ENCODE results near the gene NRCAM.
A peak's percentile ranks its signal among the peaks of the same experiment; 100 is the strongest.

NRCAM gene

DNA sequence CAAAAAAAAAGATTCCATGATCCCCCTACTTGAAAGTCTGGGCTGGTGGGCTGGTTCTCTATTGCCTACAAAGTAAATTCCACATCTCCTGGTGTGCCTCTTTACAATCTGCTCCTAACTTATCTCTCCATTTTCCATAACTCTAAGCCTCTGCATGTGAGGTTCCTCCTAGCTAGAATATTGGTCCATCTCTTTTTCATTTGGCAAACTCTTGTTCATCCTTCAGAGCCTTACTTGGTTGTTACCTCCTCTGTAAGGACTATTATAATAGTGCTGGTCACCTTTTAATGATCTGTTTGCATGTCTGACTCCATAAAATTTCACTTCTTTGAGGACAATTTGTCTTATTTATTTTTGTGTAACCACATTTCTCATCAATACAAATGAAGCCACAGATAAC, 1.6 kb upstream of the NRCAM start:
- no peak for DNase-seq

DNA sequence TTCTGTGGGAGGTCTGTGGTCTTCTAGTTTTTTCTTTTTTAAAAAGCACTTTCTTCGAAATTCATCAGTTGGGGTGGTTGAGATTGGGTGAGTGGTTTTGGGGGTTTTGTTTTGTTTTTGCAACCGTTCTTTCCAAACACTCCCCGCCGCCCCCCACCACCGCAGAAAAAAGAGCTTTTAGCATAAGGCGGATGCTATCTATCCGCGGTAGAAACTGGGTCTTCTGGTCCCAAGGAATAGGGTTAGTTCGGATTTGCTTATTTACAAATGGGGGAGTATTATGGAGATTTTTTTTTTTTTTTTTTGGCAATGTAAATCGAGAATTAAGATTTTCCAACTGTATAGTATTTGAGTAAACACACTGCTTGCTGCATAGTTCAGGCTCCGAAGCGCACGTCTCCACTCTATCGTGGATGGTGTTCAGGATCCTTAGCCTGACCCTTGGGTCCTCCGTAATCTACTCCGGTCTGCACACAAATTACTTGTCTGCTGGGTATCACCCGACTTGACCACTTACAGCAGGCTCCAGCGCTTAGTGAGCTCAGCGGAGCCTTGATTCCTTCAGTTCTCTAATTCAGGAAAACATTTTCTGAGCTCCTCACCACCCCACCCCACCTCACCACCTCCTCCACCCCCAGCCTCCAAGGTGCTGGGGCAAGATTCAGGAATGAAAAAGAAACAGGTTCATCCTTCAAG, 757 bp upstream of the NRCAM start:
- DNase-seq, result no peak

DNA sequence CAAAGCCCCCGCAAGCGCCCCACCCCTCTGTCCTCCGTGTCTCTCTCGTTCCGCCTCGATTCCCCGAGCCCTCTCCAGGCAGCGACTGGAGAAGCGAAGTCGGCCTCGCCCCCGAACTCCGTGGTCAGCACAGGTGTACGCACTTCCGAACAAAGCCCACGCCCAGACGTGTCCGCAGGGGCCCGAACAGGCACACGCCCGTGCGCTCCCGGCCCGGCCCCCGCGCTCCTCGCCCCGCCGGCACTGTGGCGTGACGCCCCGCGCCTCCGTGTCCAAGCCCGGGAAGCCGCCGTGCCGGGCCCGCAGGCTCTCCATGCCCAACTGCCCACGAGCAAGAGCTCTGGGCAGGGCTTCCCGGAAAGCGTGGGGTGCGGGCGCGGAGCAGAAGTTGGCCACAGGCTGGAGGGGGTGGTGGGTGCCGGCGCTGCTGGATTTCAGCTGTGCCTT, 662 bp downstream of the NRCAM start:
- peak; percentile 15 for DNase-seq

DNA sequence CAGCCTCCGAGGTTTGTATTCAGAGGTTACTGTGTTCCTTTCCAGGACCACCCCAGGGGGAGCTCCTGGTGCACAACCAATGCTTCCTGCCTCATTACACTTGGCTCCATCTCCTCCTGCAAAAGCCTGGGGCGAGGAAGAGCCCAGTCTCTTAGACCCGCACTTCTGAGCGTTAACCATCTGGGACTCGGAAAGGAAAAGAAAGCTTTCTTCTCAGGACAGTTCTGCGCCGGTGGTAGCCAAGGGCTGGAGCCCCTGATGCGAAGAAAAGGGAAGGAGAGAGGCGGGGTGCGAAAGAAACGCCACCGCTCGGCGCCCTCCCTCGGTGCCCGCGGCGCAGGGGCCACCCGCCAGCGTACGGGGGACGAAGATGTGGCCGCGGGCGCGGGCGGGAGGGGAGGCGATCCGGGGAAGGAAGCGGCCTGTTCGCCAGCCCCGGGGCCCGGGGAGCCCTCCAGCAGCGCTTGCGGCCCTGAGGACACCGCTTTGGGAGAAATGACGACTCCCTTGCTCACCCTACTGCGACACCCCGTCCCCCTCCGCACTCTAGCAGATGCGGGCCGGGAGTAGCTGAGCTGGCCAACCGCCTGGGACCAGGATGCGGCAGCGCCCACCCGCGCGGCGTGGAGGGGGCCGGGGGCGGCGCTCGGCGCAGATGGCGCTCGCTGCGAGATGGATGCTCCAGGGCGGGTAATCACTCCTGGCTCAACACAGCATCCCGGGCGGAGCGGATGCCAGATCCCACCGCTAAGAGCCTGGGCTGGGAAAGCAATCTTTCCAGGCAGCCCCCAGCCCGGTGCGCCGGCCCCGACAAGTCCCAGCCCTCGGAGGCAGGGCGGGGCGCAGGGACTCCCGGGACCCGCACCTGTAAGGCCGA, 1.3 kb downstream of the NRCAM start:
- peak; percentile 24 for DNase-seq

DNA sequence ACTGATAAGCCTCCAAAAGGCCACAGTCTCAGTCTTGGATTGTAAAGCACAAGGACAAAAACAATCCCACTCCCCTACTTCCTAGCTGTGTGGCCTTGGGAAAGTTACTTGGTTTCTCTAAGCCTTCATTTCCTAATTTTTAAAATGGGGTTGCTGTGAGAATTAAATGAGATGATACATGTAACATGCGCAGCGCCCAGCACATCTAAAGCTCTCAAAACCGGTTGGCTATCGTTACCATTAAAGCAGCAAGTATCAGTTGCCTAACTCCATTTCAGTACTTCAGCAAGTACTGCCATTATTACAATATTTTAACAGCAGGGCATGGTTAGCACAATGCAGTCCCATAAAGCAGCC, 1.9 kb downstream of the NRCAM start:
- no peak for DNase-seq

DNA sequence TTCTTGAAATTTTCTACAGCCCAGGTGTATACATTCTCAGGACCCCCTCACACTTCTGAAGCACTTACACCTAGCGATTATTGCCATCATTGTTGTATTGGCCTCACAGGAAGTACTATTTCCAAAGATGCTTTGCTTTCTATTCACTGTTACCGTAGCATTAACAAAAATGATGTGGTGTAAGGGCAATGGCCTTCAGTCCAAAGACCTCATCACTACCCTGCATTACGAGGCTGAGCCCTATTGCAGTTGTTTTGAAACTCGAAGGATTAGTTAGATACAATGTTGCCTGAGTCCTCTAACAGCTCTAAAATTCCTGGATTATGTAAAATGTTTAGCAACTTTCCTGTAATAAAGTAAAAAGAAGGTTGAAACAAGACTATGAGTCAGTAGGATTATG, 2.9 kb downstream of the NRCAM start:
- no peak for DNase-seq

DNA sequence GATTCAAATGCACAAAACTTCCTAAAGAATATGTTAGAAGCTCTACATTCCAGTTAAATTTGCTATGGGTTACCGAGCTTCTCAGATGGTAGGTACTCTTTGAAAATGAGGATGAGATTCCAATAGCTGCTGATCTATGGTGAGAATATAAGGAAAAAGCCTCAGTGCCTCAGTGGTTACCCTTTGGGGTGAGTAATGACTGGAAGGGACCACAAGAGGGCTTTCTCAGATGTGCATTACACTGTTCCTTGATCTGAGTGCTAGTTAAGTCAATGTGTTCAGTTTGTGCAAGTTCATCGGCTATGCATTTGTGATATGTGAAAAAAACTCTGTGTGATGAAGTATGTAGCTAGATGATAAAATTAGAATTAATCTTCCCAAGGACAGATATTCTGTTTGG, 3.5 kb downstream of the NRCAM start:
- no peak for DNase-seq

DNA sequence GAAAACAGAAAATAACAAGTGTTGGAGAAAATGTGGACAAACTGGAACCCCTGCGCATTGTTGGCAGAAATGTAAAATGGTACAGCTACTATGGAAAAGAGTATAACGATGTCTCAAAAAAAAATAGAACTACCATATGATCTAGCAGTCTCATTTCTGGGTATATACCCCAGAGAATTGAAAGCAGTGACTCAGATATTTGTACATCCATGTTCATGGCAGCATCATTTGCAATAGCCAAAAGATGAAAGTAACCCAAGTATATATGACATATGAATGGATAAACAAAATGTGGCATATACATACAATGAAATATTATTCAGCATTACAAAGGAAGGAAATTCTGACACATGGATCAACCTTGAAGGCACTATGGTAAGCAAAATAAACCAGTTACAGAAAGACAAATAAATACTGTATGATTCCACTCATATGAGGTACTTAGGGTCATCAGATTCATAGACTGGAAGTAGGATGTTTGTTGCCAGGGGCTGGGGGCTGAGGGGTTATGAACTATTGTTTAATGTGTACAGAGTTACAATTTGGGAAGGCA, 4.9 kb downstream of the NRCAM start:
- DNase-seq, result no peak

DNA sequence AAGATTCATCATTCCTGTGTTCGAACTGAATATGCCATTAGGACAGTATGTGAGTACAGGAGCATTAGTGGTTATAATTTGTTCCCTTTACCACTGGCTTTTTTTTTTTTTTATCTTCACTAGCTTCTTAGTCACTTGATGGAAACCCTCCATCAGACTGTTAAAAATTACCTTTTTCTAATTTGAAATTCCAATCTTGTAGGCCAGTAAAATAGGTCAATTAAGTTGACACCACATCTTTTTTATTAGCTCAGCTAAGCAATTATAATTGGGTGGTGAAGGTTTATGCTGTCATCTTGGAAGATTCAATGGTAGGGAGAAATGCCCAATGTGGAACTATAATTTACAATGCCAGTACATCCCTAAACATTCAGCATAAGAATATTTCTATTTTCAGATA, 6.1 kb downstream of the NRCAM start:
- no peak for DNase-seq

DNA sequence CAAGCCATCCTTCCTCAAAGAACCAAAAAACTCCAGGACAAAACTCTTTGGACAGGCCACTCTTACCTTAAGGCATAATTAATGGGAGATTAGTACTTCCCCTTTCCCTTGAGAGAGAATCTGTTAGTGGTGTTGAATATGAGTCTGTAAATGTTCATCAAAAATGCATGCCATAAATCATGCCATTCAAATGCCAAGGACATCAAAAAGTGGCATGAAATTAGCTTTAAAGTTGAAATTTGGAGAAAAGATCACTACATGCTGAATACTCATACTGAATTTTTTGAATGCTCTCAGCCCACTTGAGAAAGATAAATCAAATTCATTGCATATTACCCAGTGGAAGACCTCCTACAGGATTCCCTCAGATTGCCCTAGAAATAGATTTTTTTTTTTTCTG, 6.7 kb downstream of the NRCAM start:
- DNase-seq, result no peak

DNA sequence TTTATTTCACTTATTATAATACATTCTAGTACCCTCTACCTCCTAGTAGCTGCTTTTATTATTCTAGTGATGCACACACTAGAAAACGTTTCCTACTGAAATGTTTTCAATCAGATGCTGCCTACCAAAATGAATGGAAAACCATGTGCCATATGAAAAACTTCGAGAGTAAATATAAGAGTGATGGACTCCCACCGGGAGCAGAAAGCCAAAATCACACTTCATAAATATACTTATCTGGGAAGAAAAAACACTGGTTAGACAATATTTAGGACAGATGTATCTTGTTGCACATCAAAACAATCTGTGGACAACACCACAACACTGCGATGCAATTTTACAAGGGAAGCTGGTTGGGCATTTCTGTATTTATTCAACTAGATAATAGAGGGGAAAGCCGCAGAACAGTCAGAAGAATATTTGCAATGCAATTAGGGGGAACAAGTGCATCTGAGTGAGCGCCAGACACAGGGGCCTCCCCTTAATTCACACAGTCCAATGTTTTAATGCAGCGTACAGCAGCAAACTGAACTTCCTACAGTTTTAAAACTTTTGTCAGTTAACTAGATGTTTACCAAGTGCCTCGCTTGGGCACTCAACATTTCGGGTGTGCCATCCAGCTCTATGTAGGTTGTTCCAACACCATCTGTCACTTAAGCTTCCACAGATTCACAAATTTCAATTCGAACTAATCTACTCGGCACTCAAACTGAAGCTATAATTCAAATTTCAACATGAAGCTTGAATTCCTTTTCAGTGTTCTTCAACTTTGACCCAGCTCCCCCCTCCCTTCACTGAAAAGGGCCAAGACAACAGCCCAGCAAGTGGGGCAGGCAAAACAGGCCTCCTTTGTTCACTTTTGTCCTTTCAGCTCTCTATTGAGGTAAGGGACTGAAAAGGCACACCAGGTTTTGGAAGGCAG, 7.4 kb downstream of the NRCAM start:
- no peak for DNase-seq

DNA sequence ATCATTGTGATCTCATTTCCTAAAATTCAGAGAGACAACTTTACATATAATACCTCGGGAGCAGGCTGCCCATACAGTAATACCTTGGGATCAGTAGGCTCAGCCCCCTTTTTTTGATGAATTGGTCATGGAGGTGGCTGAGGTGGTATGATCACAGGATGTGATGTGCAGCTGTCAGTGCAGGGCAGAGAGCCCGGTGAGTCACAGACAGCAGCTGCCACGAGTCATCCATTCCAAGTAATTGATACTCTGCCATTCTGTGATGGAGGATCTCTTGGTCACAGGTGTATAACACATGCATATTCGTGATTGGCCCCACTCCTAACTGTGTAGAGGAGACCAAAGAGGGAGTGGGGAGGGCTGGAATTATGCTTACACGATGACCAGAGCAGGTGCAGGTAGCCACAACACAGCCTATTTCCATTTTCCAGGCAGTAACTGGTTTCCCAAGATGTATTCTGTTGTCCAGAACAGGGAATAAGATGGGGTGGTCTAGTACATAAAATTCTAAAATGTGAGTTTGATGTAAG, 14.1 kb downstream of the NRCAM start:
- DNase-seq, result peak; percentile 17

DNA sequence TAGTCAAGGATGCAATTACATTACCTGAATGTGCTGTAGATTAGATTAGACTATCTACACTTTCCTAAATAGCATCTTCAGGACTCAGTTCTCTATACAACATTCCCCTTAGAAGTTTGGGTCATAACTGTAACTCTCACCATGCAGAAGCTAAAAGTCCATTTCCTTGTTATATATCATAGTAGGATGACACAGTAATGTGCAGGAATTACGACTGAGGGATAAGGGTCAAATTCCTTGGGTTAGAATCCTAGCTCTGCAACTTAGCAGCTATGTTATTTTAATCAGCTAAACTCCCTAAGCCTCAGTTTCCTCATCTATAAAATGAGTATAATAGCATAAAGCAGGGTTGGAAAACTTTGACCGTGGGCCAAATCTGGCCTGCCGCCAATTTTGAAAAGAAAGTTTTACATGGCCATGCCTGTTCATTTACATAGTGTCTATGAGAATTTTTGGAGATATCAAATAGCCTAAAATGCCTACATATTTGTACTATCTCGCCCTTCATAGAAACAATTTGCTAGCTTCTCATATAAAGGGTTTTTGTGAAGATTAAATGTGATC, 14.8 kb downstream of the NRCAM start:
- no peak for DNase-seq

DNA sequence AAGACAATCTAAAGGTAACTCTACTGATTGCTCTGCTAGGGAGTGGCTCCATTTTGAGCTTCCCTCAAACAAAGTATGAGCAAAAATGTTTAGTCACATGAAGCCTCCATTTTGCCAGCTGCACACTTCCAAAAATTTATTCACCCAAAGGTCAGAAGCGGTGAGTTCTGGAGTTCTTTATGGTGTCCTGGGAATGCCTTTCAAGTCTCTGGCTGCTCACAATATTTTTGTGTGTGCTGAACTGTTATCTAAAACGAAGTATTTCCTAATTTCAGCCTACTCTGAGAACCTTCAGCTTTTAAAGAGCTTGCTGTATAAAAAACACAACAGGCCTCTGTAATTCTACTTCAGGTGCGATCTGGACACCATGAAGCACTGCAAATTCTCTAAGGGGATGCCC, 15.6 kb downstream of the NRCAM start:
- DNase-seq, result no peak

DNA sequence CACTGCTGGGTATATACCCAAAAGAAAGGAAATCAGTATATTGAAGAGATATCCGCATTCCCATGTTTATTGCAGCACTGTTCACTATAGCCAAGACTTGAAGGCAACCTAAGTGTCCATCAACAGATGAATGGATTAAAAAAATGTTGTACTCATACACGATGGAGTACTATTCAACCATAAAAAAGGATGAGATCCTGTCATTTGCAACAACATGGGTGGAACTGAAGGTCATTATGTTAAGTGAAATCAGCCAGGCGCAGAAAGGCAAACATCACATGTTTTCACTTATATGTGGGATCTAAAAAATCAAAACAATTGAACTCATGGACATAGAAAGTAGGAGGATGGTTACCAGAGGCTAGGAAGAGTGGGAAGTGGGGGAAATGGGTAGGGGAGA, 19.3 kb downstream of the NRCAM start:
- no peak for DNase-seq

DNA sequence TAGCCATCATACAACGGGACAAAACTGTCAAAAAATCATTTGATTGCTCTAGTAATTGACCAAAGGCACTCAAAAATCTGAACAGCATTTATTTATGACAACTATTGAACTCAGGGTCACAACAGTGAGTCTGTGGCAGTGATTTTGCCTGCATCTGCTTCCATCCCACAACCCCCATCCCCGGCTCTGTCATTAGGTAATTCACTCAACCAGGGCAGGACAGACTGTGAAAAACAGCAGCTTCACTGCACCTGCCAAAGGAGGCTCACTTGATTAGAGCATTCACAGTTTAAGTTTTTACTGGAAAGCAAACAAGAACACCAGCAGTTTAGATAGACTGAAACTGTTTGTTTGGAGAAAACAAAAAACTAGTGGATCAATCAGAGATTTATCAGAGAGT, 22.2 kb downstream of the NRCAM start:
- no peak for DNase-seq

DNA sequence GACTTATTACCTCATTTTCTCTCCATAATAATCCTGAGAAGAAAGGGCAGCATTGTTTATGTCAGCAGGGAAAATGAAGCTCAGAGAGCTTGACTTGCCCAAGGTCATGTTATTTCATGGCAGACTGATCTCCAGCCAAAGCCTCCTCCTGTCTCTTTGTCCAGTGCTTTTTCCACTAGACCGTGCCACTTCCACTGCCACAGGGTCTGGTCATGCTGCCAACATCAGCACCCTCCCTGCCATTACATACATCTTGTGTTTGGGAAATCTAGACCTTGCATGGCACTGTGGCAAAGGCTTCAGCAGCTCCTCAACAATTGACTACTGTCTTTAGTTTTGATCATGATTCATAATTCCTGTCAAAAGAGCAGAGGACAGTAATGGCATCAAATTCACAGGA, 25.1 kb downstream of the NRCAM start:
- DNase-seq, result no peak

DNA sequence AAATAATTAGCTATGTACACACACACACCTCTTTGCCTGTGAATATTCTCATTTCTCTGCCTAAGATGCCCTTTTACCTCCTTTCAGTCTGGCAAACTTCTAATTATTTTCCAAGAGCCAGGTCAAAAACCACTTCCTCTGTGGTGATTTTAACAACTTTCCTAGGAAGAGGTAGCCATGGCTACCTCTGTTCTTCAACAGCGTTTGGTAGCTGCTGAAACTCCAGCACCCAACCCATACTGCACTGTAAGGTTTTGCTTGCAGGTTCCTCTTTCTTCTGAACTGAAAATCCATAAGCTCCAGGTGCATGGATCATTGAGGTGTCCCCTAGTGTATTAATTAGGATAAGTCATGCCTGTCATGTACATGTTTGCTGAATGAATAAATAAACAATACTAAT, 25.6 kb downstream of the NRCAM start:
- DNase-seq, result no peak

DNA sequence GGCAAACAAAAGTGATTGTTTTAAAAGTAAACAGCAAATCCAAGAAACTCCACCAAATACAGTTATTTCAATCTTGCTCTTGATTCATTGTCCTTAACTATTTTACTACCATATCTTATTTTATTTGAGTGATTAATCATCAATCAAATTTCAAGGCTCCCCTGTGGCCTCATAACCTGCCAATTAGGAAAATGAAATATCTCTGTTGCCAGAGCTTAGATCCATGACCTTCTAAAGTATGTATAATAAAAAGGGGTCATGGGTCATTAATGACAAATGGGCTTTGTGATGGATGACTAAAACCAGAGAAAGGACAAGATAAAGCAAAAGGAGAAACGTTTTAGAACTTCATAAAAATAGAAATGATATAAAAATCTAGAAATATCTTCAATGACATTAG, 28.5 kb downstream of the NRCAM start:
- DNase-seq, result no peak

DNA sequence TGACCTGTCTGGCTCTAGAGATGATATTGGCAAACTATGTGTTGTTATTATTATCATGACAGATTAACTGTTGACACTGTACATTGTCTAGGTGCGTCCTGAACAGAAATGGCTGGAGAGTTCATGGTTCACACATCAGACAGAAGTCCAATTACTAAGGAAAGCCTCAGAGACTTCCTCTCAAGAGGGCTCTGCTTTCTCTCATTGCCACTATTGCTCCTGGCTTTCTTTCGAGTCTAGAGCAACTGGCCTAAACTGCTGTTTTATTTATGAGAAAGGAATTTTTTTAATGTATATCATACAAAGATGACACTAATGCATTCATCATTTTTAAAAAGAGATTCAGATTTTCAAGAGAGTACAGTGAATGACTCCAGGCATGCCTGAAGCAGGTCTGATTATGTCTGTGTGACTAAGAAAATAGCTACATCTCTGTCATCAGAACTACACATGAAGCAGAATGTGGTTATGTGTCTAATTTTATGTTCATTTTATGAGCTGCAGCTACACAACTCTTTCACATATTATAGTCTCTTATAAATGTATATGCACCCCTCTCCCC, 30.4 kb downstream of the NRCAM start:
- no peak for DNase-seq

DNA sequence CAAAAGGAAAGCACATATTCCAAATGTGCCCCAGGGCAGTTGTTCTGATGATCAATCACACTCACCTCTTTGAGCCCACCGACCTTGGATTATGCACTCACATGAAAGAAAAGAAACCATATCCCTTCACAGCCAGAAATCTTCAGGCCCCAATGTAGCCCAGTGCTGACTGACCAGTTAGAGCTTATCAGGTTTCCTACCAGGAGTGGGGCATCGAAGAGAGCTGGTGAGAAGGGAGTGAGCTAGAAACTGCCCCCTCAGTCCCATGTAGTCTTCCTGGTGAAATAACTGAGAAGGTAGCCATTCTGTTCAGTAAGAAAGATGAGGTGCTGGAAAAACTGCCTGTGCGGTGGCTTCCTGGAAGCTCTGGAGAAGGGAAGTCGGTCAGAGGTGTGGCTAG, 32.2 kb downstream of the NRCAM start:
- DNase-seq, result no peak

Data from activated CD8-positive, alpha-beta memory T cell treated with anti-CD3 and anti-CD28 coated beads, Interleukin-2, amount 50 U/mL, for 4 hours (primary cell).